Stimulated activated CD8-positive, alpha-beta memory T cell treated with anti-CD3 and anti-CD28 coated beads, Interleukin-15, amount 100 ng/mL, for 24 hours (primary cell): ENCODE measurements around the gene C1orf226.

Source experiments
- DNase-seq: peaks from one replicate; pipeline ENCODE4 v3.0.0-alpha.2; 2020; ENCODE audit warnings: low read depth

The C1orf226 gene

GRCh38 chr1:162384601-162385279 is 3.2 kb downstream of the C1orf226 start:
- no peak for DNase-seq

DNA sequence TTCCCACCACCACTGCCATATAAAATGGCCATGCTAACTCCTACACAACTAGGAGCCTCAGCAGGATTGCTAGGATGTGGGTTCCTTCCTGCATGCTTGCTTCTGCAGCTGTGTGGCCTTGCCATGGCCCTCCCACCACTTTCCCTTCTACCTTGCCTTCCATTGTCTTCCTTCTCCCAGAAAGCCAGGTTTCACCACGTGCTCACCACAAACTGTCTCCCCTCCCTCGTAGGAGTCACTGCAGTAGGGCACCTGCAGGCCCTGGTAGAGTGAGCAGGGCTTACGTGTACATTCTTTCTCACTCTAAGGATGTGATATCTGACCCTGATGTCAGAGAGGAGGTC is 3.7 kb downstream of the C1orf226 start:
- DNase-seq, result no peak

DNA sequence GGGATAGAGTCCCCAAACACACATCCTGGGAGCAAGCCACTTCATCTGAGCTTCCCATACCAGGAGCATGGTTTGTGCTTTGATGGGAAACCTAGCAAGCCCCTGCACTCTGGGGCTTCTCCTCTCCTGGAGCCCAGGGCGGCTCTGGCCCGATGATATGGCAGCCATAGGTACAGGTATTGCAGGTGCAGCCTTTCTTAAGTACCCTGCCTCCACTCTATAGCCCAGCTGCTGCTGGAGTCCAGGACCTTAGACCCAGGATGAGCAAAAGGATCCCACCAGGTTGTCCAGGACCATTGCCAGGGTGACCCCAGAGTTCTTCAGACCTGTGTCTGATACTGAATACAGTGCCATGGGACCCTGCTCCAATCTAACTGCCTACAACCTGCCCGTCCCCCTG is 4.2 kb downstream of the C1orf226 start:
- DNase-seq, result no peak

DNA sequence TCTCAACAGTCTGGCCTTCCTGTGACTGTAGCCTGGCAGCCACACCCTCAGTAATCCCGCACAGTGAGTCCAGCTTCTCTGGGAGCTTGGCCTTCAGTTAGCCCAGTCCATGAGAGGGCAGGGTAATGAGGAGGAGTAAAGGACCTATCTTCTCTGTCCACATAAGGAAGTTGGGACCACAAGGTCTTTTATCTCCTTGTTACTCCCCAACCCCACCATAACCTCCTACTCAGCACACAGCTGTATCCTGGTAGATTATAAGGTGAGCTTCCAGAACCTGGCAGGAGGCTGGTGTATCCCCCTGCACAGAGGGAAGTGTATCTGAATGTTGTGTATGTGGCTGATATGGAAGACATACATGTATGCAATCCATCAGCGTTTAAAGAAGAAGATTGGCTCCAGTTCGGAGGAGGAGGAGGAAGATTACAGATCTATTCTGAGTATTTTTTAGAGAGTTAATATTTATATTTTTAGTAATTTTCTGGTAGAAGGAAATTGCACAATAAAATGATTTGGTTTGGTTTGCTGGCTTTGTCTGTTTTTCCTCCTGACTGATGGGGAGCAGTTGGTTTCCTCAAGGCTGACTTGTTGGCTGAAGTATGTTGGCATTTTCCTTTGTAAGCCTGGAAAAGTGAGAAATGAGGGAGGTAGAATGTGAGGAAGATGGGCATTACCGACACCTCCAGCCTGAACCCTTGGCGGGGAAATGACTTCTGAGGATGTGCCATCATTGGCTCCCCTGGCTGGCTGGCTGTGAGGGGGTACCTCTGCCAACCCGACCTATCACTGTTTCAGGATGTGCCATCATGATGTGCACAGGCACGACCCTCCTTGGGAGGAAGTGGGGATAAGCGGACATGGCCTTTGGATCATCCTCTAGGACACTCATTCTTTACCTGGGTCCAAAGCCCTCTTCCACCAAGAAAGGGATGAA is 5.0 kb downstream of the C1orf226 start:
- no peak for DNase-seq

DNA sequence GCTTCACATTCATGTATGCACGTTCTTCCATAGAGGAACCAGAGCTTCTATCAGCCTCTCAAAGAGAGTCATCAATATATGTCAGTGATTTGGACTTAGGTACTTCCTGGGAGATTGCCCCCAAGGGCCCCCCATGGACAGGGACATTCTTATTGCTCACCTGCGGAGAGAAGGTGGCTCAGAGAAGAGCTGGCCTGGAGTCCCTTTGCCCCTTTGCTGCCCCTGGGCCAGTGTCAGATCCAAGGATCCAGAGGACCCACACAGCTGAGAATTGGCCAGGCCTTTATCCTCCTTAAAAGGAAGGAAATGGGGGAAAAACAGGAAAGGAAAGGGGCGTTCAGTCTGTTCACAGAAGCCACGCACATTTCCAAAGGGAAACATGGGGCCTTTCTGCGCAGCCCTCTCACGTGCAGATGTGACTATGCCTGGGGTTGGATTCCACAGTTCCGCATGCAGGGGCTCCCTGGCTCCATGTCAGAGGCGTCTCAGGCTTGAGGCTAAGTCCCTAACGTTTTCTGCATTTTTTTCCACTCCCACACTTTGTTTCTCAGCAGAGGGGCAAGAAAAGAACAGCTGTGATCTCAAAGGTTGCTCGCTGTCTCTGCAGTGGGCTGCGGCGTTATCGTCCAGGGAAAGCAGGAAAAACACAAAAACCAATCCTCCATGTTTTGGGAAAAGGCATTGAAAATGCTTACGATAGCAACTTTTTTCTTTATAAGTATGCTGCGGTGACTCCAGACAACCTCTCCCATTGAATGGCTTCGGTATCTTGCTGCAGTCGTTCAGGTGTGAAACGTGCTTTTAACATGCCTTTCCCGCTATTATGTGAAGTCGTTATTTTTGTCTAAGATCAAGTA is 5.9 kb downstream of the C1orf226 start:
- DNase-seq, result no peak

- DNase-seq, result no peak
Measured at GRCh38 chr1:162388083-162388594, 6.6 kb downstream of the C1orf226 start.

GRCh38 chr1:162388615-162389014 is 7.1 kb downstream of the C1orf226 start:
- no peak for DNase-seq

DNA sequence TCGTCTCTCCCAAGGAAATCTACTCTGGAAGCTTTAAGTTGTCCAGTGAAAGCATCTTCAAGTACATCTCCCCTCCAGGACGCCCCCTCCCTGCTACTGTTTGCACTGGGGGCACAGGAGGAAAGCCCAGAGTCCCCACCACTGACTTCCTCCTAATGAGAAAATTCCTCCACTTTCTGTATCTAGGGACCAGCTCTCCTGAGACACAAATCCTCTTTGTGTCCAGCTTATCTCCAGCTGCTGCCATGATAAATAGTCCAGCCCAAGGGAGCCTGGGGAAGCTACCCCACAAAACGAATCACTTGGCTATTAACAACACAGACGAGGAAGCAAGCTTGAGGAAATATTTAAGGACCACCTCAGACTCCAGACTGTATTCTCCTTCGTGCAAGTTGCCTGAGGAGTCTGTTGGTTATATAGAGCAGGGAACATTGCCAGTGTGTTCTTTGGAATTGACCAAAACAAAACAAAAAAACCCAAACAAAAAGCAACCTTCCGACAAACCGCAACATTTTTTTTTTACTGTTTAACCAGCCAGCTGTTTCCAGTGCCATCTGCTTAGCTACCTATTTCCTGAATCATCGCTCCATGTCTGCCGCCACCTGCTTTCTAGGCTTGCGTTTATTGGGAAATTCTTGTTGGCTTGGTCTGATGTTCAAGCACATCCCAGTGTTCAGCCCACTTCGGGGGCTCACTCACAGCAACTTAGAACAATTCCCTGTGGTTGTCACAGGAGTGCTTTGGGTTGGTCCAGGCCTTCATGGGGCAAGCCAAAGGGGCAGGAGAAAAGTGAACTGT is 7.7 kb downstream of the C1orf226 start:
- no peak for DNase-seq

GRCh38 chr1:162389971-162390370 is 8.4 kb downstream of the C1orf226 start:
- DNase-seq, result no peak

- DNase-seq, result no peak
Measured at GRCh38 chr1:162390396-162391185, 9.1 kb downstream of the C1orf226 start.

- DNase-seq, result no peak
Measured at GRCh38 chr1:162391790-162392563, 10.4 kb downstream of the C1orf226 start.

DNA sequence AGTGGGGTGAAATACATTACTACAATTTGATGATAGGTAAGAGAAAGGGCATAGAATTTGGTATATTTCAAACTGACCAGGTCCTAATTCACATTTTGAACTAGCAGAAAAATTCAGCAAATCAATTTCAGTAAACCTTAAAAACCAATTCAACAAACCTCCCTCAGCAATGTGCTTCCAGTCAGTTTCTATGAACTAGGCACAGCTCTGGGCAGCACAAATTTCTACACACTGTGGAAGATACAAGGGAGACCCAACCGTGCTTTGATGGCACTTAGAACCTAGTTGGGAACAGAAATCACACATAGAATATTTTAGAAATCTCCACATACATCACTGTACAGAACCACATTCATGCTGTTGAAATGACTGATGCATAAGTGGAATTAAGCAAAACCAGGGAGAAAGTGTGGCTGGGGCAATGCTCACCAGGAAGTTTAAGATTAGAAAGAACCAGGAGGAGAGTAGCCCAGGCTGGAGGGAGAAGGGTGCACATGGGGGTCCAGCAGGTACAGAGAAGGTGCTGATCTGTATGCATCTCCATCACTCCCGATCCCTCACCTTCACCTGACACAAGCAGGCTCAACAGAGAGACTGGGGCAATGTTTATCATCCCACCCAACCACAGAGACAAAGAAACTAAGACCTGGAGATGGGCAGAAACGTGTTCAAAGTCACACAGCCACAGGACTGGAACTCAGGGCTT is 14.8 kb downstream of the C1orf226 start:
- no peak for DNase-seq

- DNase-seq, result no peak
Measured at GRCh38 chr1:162397039-162397448, 15.5 kb downstream of the C1orf226 start.

DNA sequence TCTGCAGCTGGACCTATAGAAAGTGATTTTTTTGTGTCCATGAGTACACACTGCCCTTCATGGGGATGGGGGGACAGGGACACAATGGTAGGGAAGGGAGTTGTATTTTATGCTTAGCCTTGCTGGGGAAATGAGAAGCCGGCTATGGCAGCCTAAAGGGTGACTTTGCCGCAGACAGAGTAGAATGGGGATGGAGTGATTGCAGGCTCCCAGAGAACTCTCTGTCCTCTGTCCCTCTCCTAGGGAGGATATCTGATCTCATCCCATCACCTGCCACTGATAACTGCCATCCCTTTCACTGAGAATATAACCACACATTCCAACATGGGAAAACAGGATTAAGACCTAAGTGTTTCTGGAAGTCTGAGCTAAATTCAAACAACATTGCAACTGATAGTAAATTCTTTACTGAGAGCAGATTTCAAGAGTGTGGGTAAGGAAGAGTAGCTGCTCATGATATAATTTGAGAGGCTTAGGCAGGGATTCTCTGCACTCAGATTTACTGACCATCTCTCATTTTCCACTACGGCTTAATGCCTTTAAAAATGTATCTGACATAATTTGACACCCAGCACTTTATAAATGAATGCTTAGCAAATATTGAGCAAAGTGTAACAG is 16.5 kb downstream of the C1orf226 start:
- DNase-seq, result no peak

GRCh38 chr1:162398999-162399580 is 17.6 kb downstream of the C1orf226 start:
- DNase-seq, result no peak

DNA sequence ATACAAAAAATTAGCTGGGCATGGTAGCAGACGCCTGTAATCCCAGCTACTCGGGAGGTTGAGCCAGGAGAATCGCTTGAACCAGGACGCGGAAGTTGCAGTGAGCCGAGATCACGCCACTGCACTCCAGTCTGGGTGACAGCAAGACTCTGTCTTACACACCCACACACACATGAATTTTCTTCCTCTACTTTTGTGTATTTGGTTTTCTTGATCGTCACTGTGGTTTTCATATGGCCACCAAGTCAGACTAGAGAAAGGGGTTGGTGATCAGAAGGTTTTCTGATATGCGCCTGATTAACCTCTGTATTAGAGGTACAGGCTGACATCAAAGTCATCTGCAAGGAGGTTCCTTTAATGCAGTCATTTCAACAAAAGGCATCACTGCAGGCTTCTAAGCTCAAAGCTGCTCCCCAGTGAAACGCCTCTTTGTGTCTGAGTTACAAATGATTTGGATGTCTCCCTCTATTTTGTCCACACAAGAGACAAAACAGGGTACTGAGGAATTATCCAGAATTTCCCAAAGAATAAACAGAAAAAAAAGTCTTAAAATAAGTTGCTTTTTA is 19.3 kb downstream of the C1orf226 start:
- no peak for DNase-seq

DNA sequence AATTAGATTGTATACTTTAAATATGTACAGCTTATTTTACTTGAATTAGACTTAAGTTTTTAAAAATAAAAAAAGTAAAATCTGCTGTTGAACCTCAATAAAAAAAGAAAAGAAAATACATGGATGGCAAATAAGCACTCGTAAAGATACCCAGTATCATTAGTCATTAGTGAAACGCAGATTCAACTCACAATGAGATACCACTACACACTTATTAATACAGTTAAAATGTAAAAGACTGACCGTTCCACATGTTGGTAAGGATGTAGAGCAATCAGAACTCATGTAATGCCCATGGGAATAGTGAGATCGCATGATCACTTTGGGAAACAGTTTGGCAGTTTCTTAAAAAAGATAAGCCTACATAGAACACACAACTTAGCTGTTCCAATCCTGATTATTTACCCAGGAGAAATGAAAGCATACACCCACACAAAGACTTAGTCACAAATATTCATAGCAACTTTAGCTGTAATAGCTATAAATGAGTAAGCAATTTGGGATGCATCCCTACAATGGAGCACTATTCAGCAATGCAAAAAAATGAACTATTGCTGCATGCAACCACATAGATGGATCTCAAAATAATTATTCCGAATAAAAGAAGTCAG is 23.1 kb downstream of the C1orf226 start:
- DNase-seq, result no peak

DNA sequence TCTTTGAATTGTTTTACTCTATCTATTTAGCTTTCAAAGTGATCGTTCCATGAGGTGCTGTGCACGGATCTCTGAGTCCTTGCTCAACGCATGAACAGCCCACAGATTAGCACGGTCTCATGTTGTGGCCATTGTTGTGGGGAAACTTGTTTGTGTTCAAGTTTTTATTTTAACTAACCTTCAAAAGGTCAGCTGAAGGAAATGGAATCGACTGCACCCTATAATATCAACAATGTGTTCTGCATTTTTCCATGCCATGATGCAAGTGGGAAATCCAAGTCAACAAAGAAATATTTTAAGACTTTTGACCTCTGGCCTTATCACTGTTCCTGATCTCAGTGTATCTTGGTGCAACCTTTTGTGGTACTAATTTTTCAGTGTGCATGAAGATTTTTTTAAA is 24.3 kb downstream of the C1orf226 start:
- DNase-seq, result no peak
